ENCODE measurements around the gene LRIG1.

LRIG1 gene

DNA sequence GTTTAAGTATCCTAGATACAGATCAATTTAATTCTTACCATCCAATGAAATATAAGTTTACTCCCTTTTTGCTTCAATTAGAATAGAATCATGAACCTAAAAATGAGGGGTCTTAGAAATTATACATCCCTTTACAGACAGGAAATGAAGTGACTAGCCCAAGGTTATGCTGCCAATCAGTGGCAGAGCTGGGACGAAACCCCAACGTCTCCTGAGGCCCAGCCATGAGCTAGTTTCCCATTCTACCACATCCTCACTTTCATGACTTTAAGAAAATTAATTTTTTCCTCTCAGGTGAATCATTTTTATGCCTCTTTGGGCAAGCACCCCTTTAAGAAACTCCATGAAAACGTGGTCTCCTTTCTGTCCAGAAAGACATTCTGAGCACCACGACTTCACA, 11.2 kb downstream of the LRIG1 start:
- TF ChIP-seq, protein P1, sequence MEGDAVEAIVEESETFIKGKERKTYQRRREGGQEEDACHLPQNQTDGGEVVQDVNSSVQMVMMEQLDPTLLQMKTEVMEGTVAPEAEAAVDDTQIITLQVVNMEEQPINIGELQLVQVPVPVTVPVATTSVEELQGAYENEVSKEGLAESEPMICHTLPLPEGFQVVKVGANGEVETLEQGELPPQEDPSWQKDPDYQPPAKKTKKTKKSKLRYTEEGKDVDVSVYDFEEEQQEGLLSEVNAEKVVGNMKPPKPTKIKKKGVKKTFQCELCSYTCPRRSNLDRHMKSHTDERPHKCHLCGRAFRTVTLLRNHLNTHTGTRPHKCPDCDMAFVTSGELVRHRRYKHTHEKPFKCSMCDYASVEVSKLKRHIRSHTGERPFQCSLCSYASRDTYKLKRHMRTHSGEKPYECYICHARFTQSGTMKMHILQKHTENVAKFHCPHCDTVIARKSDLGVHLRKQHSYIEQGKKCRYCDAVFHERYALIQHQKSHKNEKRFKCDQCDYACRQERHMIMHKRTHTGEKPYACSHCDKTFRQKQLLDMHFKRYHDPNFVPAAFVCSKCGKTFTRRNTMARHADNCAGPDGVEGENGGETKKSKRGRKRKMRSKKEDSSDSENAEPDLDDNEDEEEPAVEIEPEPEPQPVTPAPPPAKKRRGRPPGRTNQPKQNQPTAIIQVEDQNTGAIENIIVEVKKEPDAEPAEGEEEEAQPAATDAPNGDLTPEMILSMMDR (IDR thresholded peaks at IDR 0.05; ENCODE audit: control insufficient read depth, extremely low read depth, insufficient read depth): no peak
- DNase-seq (ENCODE audit: low read depth): no peak
- H3K4me3 ChIP-seq (ENCODE audit: low read depth, low read length): no peak overlapping the region

GRCh38 chr3:66489115-66489514, 11.7 kb downstream of the LRIG1 start:
- no peak for DNase-seq (ENCODE audit: low read depth)
- TF ChIP-seq, protein P1 (IDR thresholded peaks at IDR 0.05; ENCODE audit: control insufficient read depth, extremely low read depth, insufficient read depth): no peak
- no peak overlapping the region for H3K4me3 ChIP-seq (ENCODE audit: low read depth, low read length)

DNA sequence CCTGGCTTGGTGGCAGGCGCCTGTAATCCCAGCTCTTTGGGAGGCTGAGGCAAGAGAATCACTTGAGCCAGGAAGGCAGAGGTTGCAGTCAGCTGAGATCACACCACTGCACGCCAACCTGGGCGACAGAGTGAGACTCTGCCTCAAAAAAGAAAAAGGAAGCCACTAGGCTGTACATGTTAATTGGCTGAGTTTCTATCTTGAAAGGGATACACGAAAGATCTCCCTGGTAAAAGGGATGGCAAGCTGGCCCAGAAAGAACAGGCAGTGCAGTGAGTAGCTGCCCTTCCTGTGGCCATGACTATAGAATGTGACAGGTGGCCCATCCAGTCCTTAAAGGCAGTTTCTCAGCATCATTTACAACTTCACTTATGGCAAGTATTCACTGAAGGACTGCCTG, 12.3 kb downstream of the LRIG1 start:
- no peak overlapping the region for H3K4me3 ChIP-seq (ENCODE audit: low read depth, low read length)
- TF ChIP-seq, protein P1 (IDR thresholded peaks at IDR 0.05; ENCODE audit: control insufficient read depth, extremely low read depth, insufficient read depth): no peak
- DNase-seq (ENCODE audit: low read depth): no peak

- H3K4me3 ChIP-seq (ENCODE audit: low read depth, low read length): no peak overlapping the region
- no peak for DNase-seq (ENCODE audit: low read depth)
- TF ChIP-seq, protein P1 (IDR thresholded peaks at IDR 0.05; ENCODE audit: control insufficient read depth, extremely low read depth, insufficient read depth): no peak
These were observed 13.4 kb downstream of the LRIG1 start for GRCh38 chr3:66487465-66487864.

- DNase-seq (ENCODE audit: low read depth): no peak
- TF ChIP-seq, protein P1 (IDR thresholded peaks at IDR 0.05; ENCODE audit: control insufficient read depth, extremely low read depth, insufficient read depth): no peak
- no peak overlapping the region for H3K4me3 ChIP-seq (ENCODE audit: low read depth, low read length)
These were observed 14.2 kb downstream of the LRIG1 start for GRCh38 chr3:66486646-66487045.

DNA sequence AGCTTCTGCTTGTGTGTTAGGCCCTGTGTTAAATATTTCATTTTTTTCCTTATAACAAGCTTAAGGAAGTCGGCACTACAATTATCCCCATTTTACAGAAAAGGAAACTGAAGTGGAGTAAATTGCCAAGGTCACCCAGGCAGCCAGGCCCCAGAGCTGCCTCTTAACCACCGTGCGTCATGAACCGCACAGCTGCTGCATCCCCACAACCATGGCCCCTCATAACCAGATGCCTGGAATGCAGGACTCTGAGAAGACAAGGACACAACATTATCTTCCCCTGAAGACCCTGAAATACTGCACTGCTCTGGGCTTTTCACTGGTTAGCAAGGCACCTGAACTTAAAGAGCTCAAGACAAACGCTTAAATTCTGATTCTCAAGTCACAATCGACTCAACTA, 14.6 kb downstream of the LRIG1 start:
- DNase-seq (ENCODE audit: low read depth): no peak
- H3K4me3 ChIP-seq (ENCODE audit: low read depth, low read length): no peak overlapping the region
- TF ChIP-seq, protein P1 (IDR thresholded peaks at IDR 0.05; ENCODE audit: control insufficient read depth, extremely low read depth, insufficient read depth): no peak

- no peak overlapping the region for H3K4me3 ChIP-seq (ENCODE audit: low read depth, low read length)
- TF ChIP-seq, protein P1 (IDR thresholded peaks at IDR 0.05; ENCODE audit: control insufficient read depth, extremely low read depth, insufficient read depth): no peak
- DNase-seq (ENCODE audit: low read depth): no peak
These were observed 15.4 kb downstream of the LRIG1 start for GRCh38 chr3:66485291-66485968.
